Measurements from ENCODE around the gene DOCK9.

The DOCK9 gene

DNA sequence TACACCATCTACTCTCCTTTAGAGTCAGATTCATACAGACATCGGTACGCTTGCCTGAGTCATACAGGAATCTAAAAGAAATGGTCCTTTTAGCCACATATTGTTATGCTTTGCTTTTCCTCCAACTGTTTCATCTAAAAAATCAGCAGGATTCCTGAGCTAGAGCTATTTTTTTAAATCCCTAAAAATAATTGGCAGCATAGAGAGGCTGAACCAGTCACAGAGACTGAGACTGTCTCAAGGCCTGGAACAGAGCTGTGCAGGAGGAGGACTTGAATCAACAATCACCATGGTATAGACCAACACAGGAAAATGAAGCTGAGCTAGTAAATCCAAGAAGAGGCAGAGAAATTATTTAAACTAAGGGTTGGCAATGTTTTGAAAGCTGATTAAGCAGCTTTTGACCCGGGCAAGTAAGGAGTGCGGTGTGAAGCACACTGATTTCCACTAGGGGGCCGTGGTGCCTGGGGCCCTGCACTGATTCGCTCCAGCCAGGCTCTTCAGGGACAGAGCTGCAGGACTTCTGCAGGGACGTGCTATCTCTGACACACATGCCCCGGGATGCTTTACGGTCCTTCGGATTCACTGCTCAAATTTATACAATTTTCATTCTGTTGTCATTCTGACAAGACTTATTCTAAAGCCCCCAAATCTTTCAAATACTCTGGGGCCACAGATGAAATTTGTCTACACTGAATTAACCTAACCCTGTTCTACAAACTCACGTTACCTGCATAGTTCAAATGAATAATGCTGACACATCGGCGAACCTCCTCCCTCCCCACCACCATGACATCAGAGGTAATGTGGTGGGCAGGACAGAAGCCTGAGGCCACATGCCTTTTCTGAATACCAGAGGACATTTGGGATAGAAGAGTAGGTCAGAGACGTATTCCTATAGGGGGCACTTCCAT, 137.8 kb downstream of the DOCK9 start:
- peaks cover 8% of the 10 kb centered on the region for H3K4me1 Mint-ChIP-seq
- no peak overlapping the region for H3K27ac Mint-ChIP-seq
- no peaks in the 10 kb centered on the region for H3K27me3 Mint-ChIP-seq
- H3K4me3 Mint-ChIP-seq = no peak overlapping the region
- H3K9me3 Mint-ChIP-seq = no peaks in the 10 kb centered on the region
- peaks cover 5% of the 10 kb centered on the region for H3K36me3 Mint-ChIP-seq

DNA sequence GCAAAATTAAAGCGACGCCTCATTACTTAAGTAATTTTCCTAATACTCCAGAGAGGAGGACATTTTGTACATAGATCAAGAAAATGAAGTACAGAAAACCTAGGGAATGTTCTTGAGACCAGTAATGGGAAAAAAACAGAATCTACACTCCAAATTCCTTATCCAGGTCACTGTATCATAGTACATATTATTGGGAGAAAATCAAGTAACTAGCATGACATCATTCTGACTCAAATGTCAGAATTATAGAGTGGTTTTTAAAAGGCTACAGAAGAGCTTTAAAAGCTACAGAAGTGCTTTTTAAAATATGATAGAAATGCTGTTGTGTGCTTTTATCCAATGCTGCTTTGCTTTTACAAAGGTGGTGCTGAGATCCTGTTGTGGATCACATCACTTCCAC, 139.1 kb downstream of the DOCK9 start:
- H3K4me3 Mint-ChIP-seq = no peak overlapping the region
- peaks cover 5% of the 10 kb centered on the region for H3K36me3 Mint-ChIP-seq
- H3K9me3 Mint-ChIP-seq = no peaks in the 10 kb centered on the region
- H3K27me3 Mint-ChIP-seq = no peaks in the 10 kb centered on the region
- H3K27ac Mint-ChIP-seq = no peak overlapping the region
- peaks cover 8% of the 10 kb centered on the region for H3K4me1 Mint-ChIP-seq

DNA sequence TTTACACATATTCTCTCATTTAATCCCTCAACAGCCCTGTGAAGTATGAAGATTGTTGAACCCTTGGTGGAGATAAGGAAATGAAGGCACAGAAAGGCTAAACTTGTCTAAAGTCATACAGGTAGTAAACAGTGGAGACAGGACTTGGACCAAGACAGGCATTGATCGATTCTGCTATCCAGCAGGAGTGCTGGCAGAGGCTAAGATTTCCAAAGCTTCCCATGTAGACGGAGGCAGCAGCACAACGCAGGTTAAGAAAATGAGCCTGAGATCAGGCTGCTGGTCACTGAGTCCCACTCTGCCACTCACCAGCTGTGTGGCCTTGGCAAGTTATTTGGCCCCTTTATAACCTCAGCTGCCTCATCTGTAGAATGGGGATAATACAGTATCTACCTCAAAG, 140.0 kb downstream of the DOCK9 start:
- Mint-ChIP-seq H3K27me3 (no peaks in the 10 kb centered on the region), H3K36me3 (peaks cover 9% of the 10 kb centered on the region), H3K9me3 (no peaks in the 10 kb centered on the region), H3K27ac (no peak overlapping the region), H3K4me1 (peaks cover 5% of the 10 kb centered on the region), H3K4me3 (no peak overlapping the region)

DNA sequence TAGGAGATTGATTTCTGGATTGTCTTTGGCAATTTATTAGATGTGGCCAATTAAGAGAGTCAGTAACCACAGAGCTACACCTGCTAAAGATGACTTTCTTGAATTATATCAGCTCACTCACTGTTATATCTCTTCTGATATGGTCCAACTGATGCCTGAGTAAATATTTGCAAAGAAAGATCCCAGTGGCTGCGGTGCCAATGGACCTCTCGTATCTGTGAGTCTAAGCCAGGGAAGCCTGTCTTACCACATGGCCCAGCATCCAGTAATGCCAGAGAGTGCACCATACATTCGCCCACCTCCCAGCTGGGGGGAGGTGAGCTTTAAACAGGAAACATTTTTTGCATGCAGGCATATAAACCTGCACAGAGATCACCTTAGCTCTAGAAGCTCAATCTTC, 142.7 kb downstream of the DOCK9 start:
- Mint-ChIP-seq H3K4me1 (no peaks in the 10 kb centered on the region), H3K36me3 (peaks cover 22% of the 10 kb centered on the region), H3K27me3 (no peaks in the 10 kb centered on the region), H3K27ac (no peak overlapping the region), H3K4me3 (no peak overlapping the region), H3K9me3 (no peaks in the 10 kb centered on the region)

DNA sequence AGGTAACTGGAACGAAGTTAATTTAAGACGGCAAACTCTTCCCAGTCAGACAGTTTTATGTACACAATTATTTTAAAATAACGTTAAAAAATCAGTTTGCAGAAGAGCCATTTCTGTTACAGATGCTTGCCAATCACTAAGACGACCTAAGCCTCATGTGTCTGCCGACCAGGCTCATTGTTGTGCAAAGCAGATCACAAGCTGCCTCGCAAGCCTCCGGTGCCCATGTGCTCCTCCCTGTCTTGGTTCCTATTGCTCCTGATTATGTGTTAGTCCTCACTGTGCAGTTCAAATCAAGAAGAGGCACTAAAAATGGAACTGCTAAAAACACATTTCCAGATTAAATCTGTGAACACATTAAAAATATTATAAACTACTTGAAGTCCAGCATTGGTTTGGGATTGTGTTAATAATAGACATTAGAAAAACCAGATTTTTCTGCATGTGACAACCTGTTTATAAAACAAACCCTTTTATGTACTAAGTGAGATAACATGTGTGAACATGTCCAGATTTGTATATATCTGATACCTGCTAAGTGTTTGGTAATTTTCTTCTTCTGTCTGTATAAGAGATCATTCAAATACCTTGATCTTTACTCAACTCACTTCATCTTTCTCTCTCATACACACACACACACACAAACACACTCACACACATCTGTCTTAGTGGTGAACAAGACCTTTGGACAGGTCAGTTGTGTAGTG, 143.5 kb downstream of the DOCK9 start:
- H3K36me3 Mint-ChIP-seq = peaks cover 22% of the 10 kb centered on the region
- H3K4me1 Mint-ChIP-seq = no peaks in the 10 kb centered on the region
- no peaks in the 10 kb centered on the region for H3K9me3 Mint-ChIP-seq
- no peaks in the 10 kb centered on the region for H3K27me3 Mint-ChIP-seq
- H3K4me3 Mint-ChIP-seq = no peak overlapping the region
- H3K27ac Mint-ChIP-seq = no peak overlapping the region

DNA sequence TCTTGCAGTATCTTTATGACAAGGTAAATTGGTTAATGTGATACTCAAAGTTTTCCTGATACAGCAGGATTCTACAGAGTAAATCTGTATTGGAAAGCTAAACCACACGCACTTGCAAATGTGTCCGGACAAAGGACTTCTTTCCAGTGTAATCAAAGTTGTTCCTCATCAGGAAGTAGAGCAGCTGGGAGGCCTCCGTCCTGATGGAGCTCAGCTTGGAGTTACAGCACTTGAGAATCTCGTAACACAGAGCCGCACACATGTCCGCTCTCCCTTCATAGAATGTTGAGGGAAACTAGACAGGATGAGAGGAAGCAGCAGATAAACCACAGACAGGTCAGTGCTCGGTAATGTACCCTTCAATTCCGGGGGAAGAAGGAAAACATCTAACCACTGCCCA, 146.6 kb downstream of the DOCK9 start:
- peaks cover 6% of the 10 kb centered on the region for H3K4me1 Mint-ChIP-seq
- H3K4me3 Mint-ChIP-seq = no peak overlapping the region
- no peak overlapping the region for H3K27ac Mint-ChIP-seq
- peaks cover 26% of the 10 kb centered on the region for H3K36me3 Mint-ChIP-seq
- no peaks in the 10 kb centered on the region for H3K27me3 Mint-ChIP-seq
- H3K9me3 Mint-ChIP-seq = no peaks in the 10 kb centered on the region

DNA sequence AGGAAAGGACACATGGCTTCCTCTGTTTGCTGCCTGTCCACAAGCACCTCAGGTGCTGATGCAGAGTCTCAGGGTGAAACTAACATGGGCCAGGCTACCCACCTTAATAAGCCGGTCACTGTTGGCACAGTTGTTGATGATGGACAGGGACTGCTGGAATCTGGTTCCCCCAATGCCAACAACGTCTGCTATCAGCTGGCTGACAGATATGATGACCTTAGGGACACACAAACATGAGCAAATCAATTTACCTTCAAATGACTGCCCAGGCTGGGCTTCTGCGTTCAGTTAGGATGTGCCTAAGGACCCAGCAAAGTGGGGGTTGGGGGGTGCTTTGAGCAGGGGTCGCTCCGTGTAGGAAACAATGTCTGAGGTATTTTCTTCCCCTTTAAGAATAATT, 148.3 kb downstream of the DOCK9 start:
- Mint-ChIP-seq H3K27me3 (no peaks in the 10 kb centered on the region), H3K27ac (no peak overlapping the region), H3K4me3 (no peak overlapping the region), H3K9me3 (no peaks in the 10 kb centered on the region), H3K36me3 (peaks cover 25% of the 10 kb centered on the region), H3K4me1 (peaks cover 13% of the 10 kb centered on the region)

DNA sequence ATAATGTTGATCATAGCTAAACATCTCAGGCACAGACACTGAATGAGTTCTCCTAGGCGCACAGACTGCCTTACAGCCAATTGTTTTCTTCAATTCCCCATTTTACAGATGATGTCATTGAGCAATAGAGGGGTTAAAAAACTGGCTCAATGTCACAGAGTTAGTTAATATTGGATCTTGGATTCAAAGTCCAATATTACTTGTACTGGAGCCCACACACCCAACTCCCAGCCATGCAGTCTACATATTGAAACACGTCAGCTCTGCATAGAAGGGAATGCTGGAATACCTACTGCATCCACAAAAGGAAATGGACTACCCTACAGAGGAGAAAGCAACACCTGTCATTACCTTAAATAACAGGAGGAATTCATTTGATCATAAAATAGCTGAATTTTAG, 149.2 kb downstream of the DOCK9 start:
- H3K27ac Mint-ChIP-seq = no peak overlapping the region
- no peak overlapping the region for H3K4me3 Mint-ChIP-seq
- no peaks in the 10 kb centered on the region for H3K9me3 Mint-ChIP-seq
- no peaks in the 10 kb centered on the region for H3K27me3 Mint-ChIP-seq
- peaks cover 24% of the 10 kb centered on the region for H3K36me3 Mint-ChIP-seq
- H3K4me1 Mint-ChIP-seq = peaks cover 13% of the 10 kb centered on the region

DNA sequence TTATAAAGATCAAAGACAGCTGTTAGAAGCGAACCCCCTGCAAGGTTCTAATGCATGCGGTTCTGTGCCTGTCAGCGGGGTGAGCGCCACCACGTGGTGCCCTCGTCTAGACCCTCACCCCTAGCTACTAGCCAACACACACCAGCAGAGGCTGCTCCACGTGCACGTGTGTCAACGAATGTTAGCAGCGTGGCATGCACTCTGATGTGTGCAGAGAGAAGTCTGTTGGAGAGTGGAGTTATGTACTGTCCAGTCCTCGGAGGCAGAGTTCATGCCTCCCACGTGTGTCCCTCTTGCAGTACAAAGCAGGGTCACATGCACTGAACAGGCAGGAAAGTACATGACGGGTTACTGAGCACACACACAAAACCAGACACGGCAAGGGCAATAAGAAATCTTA, 150.4 kb downstream of the DOCK9 start:
- H3K27me3 Mint-ChIP-seq = no peaks in the 10 kb centered on the region
- no peak overlapping the region for H3K4me3 Mint-ChIP-seq
- H3K27ac Mint-ChIP-seq = no peak overlapping the region
- no peaks in the 10 kb centered on the region for H3K9me3 Mint-ChIP-seq
- H3K4me1 Mint-ChIP-seq = peaks cover 13% of the 10 kb centered on the region
- H3K36me3 Mint-ChIP-seq = peaks cover 24% of the 10 kb centered on the region

DNA sequence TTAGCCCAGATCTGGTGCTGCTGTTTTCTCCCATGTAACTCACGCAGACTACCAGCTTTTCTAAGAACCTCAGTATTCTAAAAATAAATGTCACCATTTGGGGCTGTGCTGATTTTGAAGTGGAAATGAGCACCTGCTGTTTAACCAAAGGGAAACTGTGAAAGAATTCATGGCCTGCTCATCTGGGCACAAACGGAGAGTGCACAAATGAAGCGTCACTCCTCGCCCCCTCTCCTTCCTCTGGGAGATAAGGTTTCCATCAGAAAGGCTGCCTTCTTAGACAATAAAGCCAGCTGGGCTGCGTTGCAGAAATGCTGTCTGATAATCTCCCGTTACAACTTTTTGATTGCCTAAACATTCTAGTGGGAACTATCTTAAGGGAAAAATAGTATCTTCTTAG, 151.7 kb downstream of the DOCK9 start:
- Mint-ChIP-seq H3K27me3 (no peaks in the 10 kb centered on the region), H3K4me1 (peaks cover 16% of the 10 kb centered on the region), H3K36me3 (peaks cover 26% of the 10 kb centered on the region), H3K9me3 (no peaks in the 10 kb centered on the region), H3K27ac (no peak overlapping the region), H3K4me3 (no peak overlapping the region)

DNA sequence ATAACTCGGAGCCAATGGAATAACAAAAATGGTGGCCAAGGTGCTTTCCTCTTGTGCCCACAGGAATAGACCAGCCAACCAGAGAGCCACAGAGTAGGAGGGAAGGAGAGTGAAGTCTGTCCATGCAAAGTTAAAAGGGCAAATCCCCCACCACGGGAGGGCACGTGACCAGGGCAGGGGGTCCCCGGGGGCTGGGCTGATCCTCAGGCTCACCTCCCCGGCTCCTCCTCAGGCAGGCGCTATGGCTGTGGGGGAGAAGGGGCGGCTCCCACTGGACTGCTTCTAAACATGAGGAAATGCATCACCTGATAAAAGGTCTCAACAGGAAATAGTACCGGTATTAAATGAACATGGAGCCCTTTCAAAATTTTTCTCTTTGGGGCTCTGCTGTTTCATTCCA, 152.2 kb downstream of the DOCK9 start:
- no peaks in the 10 kb centered on the region for H3K9me3 Mint-ChIP-seq
- peaks cover 16% of the 10 kb centered on the region for H3K4me1 Mint-ChIP-seq
- H3K27ac Mint-ChIP-seq = no peak overlapping the region
- no peaks in the 10 kb centered on the region for H3K27me3 Mint-ChIP-seq
- H3K4me3 Mint-ChIP-seq = no peak overlapping the region
- peaks cover 22% of the 10 kb centered on the region for H3K36me3 Mint-ChIP-seq

DNA sequence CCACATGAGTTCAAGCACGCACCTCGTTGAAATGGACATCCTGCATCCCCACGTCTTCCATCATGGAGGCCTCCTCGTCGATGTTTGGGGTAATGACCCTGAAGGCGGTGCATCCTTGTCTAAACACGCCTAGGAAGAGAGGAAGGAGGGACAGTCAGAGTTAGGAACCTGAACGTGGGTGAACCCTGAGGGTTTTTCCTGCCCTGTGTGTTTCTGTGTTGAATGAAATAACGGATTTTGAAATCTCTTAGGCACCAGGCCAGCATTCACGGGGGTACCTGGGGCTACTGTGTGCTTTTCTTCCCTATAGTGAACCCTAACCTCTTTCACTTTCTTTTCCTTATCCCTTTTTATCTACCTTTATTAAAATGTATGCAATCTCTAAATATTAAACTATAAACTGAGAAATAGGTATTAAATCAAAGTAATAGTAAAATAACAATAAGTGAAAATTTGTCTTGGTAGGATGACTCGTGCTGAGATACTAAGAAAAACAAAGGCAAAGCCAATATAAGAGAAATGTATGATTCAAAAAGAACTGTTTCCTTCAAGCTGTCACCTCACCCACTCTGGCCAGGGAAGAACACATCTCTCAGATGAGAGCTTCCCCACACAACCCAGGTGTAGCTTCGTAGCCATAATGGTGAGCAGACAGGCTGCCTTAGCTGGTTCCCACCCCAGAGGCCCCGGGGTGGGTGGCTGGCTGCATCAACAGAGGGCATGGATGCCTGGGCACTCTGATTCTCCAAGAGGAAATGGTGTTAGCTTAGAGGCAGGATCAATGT, 153.3 kb downstream of the DOCK9 start:
- Mint-ChIP-seq H3K27me3 (no peaks in the 10 kb centered on the region), H3K36me3 (peaks cover 17% of the 10 kb centered on the region), H3K4me3 (no peak overlapping the region), H3K27ac (peak overlapping the region; percentile 12), H3K9me3 (no peaks in the 10 kb centered on the region), H3K4me1 (peaks cover 16% of the 10 kb centered on the region)

DNA sequence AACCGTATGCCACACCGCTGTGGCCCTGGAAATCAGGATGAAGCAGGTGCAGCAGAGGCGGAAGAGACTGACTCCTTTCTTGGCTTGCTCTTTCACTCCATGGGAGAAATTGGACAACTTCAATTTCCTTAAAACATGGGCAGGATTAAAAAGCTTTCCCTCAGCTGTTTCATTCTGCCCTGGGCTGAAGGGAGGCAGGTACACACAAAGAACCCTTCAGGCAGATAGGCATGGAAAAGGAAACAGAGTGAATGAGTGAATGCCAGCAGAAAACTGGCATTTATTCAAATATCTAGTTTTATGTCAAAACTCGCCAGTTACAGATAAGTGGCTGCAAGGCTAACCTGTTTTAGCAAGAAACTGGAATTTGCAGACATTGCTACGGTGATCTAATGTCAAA, 154.4 kb downstream of the DOCK9 start:
- no peaks in the 10 kb centered on the region for H3K27me3 Mint-ChIP-seq
- H3K9me3 Mint-ChIP-seq = no peaks in the 10 kb centered on the region
- peaks cover 16% of the 10 kb centered on the region for H3K4me1 Mint-ChIP-seq
- no peak overlapping the region for H3K4me3 Mint-ChIP-seq
- H3K27ac Mint-ChIP-seq = no peak overlapping the region
- peaks cover 13% of the 10 kb centered on the region for H3K36me3 Mint-ChIP-seq

DNA sequence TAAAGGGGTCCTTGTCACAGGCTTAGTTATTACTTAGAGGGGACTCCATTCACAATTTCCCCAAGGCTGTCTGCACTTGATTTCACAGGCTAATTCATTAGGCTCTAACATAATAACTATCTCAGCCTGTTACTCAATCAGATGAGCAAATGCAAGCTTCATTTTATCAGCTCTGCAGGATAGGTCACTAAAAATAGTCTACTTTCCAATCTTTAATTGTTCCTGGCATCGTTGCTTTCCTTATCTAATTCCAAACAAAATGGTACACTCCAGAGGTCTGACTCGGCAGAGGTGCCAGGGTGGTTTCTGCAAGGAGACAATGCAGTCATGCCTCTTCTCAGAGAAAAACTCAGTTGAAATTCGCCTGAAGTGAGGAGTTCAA, 155.6 kb downstream of the DOCK9 start:
- no peak overlapping the region for H3K4me3 Mint-ChIP-seq
- H3K27ac Mint-ChIP-seq = no peak overlapping the region
- no peaks in the 10 kb centered on the region for H3K27me3 Mint-ChIP-seq
- H3K4me1 Mint-ChIP-seq = peaks cover 16% of the 10 kb centered on the region
- no peaks in the 10 kb centered on the region for H3K9me3 Mint-ChIP-seq
- H3K36me3 Mint-ChIP-seq = peaks cover 11% of the 10 kb centered on the region

DNA sequence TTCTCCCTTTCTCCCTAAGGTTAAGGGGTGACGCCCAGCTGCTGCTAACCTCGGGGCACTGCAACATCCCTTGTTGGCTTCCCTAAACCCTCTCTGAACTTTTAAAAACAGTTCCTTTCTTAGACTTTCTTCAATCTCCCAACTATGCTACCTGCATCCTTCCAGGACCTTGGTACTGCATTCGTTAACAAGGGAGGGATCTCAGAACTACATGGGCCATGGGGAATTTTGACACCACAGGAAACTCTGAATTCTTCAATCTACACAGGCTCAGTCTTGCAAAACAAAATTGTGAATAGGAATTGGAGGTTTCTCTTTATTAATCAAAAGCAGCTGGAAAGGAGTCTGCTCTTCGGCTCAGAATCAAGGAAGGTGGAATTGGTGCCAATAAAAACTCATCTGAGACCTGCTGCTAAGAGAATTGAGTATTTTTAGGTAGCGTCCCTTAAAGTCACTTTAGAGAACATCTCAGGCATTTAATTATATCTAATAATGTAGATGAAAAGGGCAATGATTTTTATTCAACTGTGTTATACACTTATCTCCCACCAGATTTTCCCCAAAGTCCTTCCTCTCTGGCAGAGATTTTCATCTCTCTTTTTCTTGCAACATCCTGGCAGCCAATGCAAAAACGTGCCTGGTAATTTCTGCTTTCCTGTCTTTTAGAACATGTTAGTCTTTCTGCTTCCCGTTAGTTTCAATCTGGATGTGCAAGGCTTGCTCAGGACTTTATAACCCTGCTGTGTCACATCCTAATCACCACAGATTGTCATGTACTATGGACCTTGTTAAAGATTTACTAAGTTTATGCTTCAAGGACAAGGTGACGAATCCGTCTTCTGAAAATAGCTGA, 156.3 kb downstream of the DOCK9 start:
- Mint-ChIP-seq H3K27me3 (no peaks in the 10 kb centered on the region), H3K4me3 (no peak overlapping the region), H3K4me1 (peaks cover 14% of the 10 kb centered on the region), H3K27ac (no peak overlapping the region), H3K36me3 (peaks cover 14% of the 10 kb centered on the region), H3K9me3 (no peaks in the 10 kb centered on the region)
